ENCODE results near the gene DTD1.

The DTD1 gene

GRCh38 chr20:18773566-18773965 is 185.7 kb downstream of the DTD1 start:
- Histone ChIP-seq H3F3A (ENCODE audit: control insufficient read depth, insufficient read depth) (no peaks in the 10 kb centered on the region), H4K20me1 (ENCODE audit: control insufficient read depth, insufficient read depth, low read depth, low read length) (no peaks in the 10 kb centered on the region), H3K36me3 (ENCODE audit: control insufficient read depth, low read length) (no peaks in the 10 kb centered on the region), H3K4me3 (ENCODE audit: low read length) (no peak overlapping the region), H3K27ac (ENCODE audit: low read depth, low read length) (no peak overlapping the region), H3K4me2 (ENCODE audit: low read length) (no peak overlapping the region), H3K27me3 (ENCODE audit: control insufficient read depth, low read length) (no peaks in the 10 kb centered on the region), H3K9me2 (replicated peaks; ENCODE audit: control insufficient read depth, low read length) (no peaks in the 10 kb centered on the region), H3K79me2 (ENCODE audit: control insufficient read depth, low read length) (no peaks in the 10 kb centered on the region), H3K9me3 (ENCODE audit: control insufficient read depth, insufficient read depth, low read length) (no peaks in the 10 kb centered on the region), H3K4me1 (ENCODE audit: control insufficient read depth, low read length) (no peaks in the 10 kb centered on the region)
- TF ChIP-seq EZH2phosphoT487 (IDR thresholded peaks at IDR 0.05; ENCODE audit: borderline replicate concordance, low read length), result no peak
- TF ChIP-seq, protein P1, sequence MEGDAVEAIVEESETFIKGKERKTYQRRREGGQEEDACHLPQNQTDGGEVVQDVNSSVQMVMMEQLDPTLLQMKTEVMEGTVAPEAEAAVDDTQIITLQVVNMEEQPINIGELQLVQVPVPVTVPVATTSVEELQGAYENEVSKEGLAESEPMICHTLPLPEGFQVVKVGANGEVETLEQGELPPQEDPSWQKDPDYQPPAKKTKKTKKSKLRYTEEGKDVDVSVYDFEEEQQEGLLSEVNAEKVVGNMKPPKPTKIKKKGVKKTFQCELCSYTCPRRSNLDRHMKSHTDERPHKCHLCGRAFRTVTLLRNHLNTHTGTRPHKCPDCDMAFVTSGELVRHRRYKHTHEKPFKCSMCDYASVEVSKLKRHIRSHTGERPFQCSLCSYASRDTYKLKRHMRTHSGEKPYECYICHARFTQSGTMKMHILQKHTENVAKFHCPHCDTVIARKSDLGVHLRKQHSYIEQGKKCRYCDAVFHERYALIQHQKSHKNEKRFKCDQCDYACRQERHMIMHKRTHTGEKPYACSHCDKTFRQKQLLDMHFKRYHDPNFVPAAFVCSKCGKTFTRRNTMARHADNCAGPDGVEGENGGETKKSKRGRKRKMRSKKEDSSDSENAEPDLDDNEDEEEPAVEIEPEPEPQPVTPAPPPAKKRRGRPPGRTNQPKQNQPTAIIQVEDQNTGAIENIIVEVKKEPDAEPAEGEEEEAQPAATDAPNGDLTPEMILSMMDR (IDR thresholded peaks at IDR 0.05; ENCODE audit: low read depth, low read length, poor library complexity, severe bottlenecking), result no peak

DNA sequence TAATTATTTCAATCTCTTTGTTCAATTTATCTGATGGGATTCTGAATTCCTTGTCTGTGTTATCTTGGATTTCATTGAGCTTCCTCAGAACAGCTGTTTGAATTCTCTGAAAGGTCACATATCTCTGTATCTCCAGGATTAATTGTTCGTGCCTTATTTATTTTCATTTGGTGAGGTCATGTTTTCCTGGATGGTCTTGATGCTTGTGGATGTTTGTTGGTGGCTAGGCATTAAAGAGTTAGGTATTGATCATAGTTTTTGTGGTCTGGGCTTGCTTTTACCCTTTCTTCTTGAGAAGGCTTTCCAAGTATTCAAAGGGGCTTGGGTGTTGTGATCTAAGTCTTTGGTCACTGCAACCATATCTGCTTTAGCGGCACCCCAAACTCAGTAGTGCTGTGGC is 186.4 kb downstream of the DTD1 start:
- Histone ChIP-seq H3K27me3 (ENCODE audit: control insufficient read depth, low read length) (no peaks in the 10 kb centered on the region), H3K27ac (ENCODE audit: low read depth, low read length) (no peak overlapping the region), H3K9me2 (replicated peaks; ENCODE audit: control insufficient read depth, low read length) (no peaks in the 10 kb centered on the region), H3F3A (ENCODE audit: control insufficient read depth, insufficient read depth) (no peaks in the 10 kb centered on the region), H3K4me3 (ENCODE audit: low read length) (no peak overlapping the region), H3K79me2 (ENCODE audit: control insufficient read depth, low read length) (no peaks in the 10 kb centered on the region), H3K4me2 (ENCODE audit: low read length) (no peak overlapping the region), H3K9me3 (ENCODE audit: control insufficient read depth, insufficient read depth, low read length) (no peaks in the 10 kb centered on the region), H3K36me3 (ENCODE audit: control insufficient read depth, low read length) (no peaks in the 10 kb centered on the region), H3K4me1 (ENCODE audit: control insufficient read depth, low read length) (no peaks in the 10 kb centered on the region), H4K20me1 (ENCODE audit: control insufficient read depth, insufficient read depth, low read depth, low read length) (no peaks in the 10 kb centered on the region)
- TF ChIP-seq, protein P1 (IDR thresholded peaks at IDR 0.05; ENCODE audit: low read depth, low read length, poor library complexity, severe bottlenecking), result no peak
- no peak for TF ChIP-seq EZH2phosphoT487 (IDR thresholded peaks at IDR 0.05; ENCODE audit: borderline replicate concordance, low read length)

- H3K36me3 ChIP-seq (ENCODE audit: control insufficient read depth, low read length), result no peaks in the 10 kb centered on the region
- no peaks in the 10 kb centered on the region for H3F3A ChIP-seq (ENCODE audit: control insufficient read depth, insufficient read depth)
- no peak overlapping the region for H3K4me3 ChIP-seq (ENCODE audit: low read length)
- H4K20me1 ChIP-seq (ENCODE audit: control insufficient read depth, insufficient read depth, low read depth, low read length), result no peaks in the 10 kb centered on the region
- H3K9me3 ChIP-seq (ENCODE audit: control insufficient read depth, insufficient read depth, low read length), result no peaks in the 10 kb centered on the region
- no peak overlapping the region for H3K4me2 ChIP-seq (ENCODE audit: low read length)
- H3K27me3 ChIP-seq (ENCODE audit: control insufficient read depth, low read length), result no peaks in the 10 kb centered on the region
- no peaks in the 10 kb centered on the region for H3K4me1 ChIP-seq (ENCODE audit: control insufficient read depth, low read length)
- no peaks in the 10 kb centered on the region for H3K9me2 ChIP-seq (replicated peaks; ENCODE audit: control insufficient read depth, low read length)
- TF ChIP-seq, protein P1 (IDR thresholded peaks at IDR 0.05; ENCODE audit: low read depth, low read length, poor library complexity, severe bottlenecking), result no peak
- no peak for TF ChIP-seq EZH2phosphoT487 (IDR thresholded peaks at IDR 0.05; ENCODE audit: borderline replicate concordance, low read length)
- no peaks in the 10 kb centered on the region for H3K79me2 ChIP-seq (ENCODE audit: control insufficient read depth, low read length)
- no peak overlapping the region for H3K27ac ChIP-seq (ENCODE audit: low read depth, low read length)
Observed at GRCh38 chr20:18775633-18776032, 187.8 kb downstream of the DTD1 start.

Data from DOHH2 (cell line).